Right ventricle myocardium superior (tissue), 1 donor: ENCODE data around the gene AVPR2. TPM values are rescaled to one million over a fixed set of nuclear protein-coding genes. Genes with fewer than 3 reads are reported as not detected.

ENCODE experiments used
- ATAC-seq: fragments of 200-7000 bp; cut with Tn5 transposase; one replicate; pipeline ENCODE4 v1.9.1; 2020; ENCODE audit warnings: mild to moderate bottlenecking; ENCODE audit not compliant: poor library complexity
- DNase-seq: peaks from one replicate; pipeline ENCODE4 v3.0.0-alpha.2; 2020
- intact Hi-C: fragments of 100-400 bp; cut with DNase I; formaldehyde crosslinking; loops from one replicate; pipeline ENCODE4 v1.11.2; 2022
- total RNA-seq: library from RNA; stranded (reverse); fragmentation: NEBNext Ultra II Directional; extraction: Animal tissue kit (Norgen Biotek cat#: 25700); gene quantifications from one replicate; pipeline ENCODE4 v1.2.1, GENCODE V29; 2021
- donor health status: DM: no; HTN: yes; CAD: no; lungs with severe emphysema.

Gene AVPR2
- total RNA-seq, 1 donor from 2014 or later, result 4.1 TPM

- no peak for DNase-seq
- ATAC-seq, result no peak
- intact Hi-C loops, result no loop called here
Observed at GRCh38 chrX:153955228-153955732, 50.8 kb downstream of the AVPR2 start.

- ATAC-seq, result no peak
- DNase-seq, result no peak
- intact Hi-C loops, result no loop called here
Observed at GRCh38 chrX:153956044-153956907, 51.8 kb downstream of the AVPR2 start.

Other genes with a start within 250 kb of the AVPR2 start
- gene PNCK, start 230.9 kb upstream of the AVPR2 start, total RNA-seq, result 8.1 TPM
- 192 TPM for gene SLC6A8, start 216.7 kb upstream of the AVPR2 start, total RNA-seq
- gene BCAP31, start 180.3 kb upstream of the AVPR2 start, total RNA-seq, result 86.4 TPM
- gene ABCD1, start 179.8 kb upstream of the AVPR2 start, total RNA-seq, result 14.7 TPM
- gene PLXNB3, start 140.4 kb upstream of the AVPR2 start, total RNA-seq, result 1.5 TPM
- 38.0 TPM for gene SRPK3, start 123.6 kb upstream of the AVPR2 start, total RNA-seq
- gene IDH3G, start 110.3 kb upstream of the AVPR2 start, total RNA-seq, result 76.9 TPM
- gene SSR4, start 110.0 kb upstream of the AVPR2 start, total RNA-seq, result 129 TPM
- 2.6 TPM for gene PDZD4, start 74.1 kb upstream of the AVPR2 start, total RNA-seq
- gene L1CAM, start 18.5 kb upstream of the AVPR2 start, total RNA-seq, result 5.3 TPM
- gene ARHGAP4, start 21.6 kb downstream of the AVPR2 start, total RNA-seq, result 10.3 TPM
- 70.4 TPM for gene NAA10, start 30.4 kb downstream of the AVPR2 start, total RNA-seq
- 11.1 TPM for gene RENBP, start 40.0 kb downstream of the AVPR2 start, total RNA-seq
- gene HCFC1, start 67.1 kb downstream of the AVPR2 start, total RNA-seq, result 24.7 TPM
- gene TMEM187, start 68.1 kb downstream of the AVPR2 start, total RNA-seq, result 7.1 TPM
- gene IRAK1, start 115.2 kb downstream of the AVPR2 start, total RNA-seq, result 34.2 TPM
- gene MECP2, start 193.0 kb downstream of the AVPR2 start, total RNA-seq, result 30.5 TPM
- not detected for gene OPN1LW, start 239.6 kb downstream of the AVPR2 start, total RNA-seq